Neural cell (in vitro differentiated cells): ENCODE measurements around the gene TMEM43. TPM values are rescaled to one million over a fixed set of nuclear protein-coding genes. Genes with fewer than 3 reads are reported as not detected.
A peak's percentile ranks its signal among the peaks of the same experiment; 100 is the strongest.

Source experiments
- H2AFZ ChIP-seq: fragments of 200-600, 300-800 bp; sonication (generic), shearing (Covaris generic); 2 replicates; pipeline ENCODE4 v1.6.0; 2014; ENCODE audit warnings: low read depth, mild to moderate bottlenecking, antibody characterized with exemption, low read length, moderate library complexity
- H3F3A ChIP-seq: fragments of 200-600 bp; shearing (Covaris generic); 2 replicates; pipeline ENCODE4 v1.6.1; 2016; ENCODE audit warnings: mild to moderate bottlenecking, moderate library complexity, mixed read lengths, antibody characterized with exemption, low read length; ENCODE audit not compliant: insufficient read depth, poor library complexity, severe bottlenecking
- H3K27ac ChIP-seq: fragments of 200-600, 300-800 bp; sonication (generic), shearing (Covaris generic); 2 replicates; pipeline ENCODE4 v1.5.1; 2014; ENCODE audit warnings: mild to moderate bottlenecking, low read length, moderate library complexity
- H3K27me3 ChIP-seq: fragments of 300-800, 200-600 bp; sonication (generic), shearing (Covaris generic); 2 replicates; pipeline ENCODE4 v1.6.0; 2014; ENCODE audit warnings: mild to moderate bottlenecking, low read depth, low read length, moderate library complexity; ENCODE audit not compliant: insufficient read depth
- H3K36me3 ChIP-seq: fragments of 300-800, 200-600 bp; sonication (generic), shearing (Covaris generic); 2 replicates; pipeline ENCODE4 v1.5.1; 2014; ENCODE audit warnings: mild to moderate bottlenecking, antibody characterized with exemption, low read length, moderate library complexity; ENCODE audit not compliant: insufficient read depth
- H3K4me2 ChIP-seq: fragments of 300-800, 200-600 bp; sonication (generic), shearing (Covaris generic); 2 replicates; pipeline ENCODE4 v1.6.0; 2014; ENCODE audit warnings: mild to moderate bottlenecking, low read length
- H3K4me3 ChIP-seq: fragments of 300-800, 200-600 bp; sonication (generic), shearing (Covaris generic); 2 replicates; pipeline ENCODE4 v1.5.1; 2014; ENCODE audit warnings: mild to moderate bottlenecking, low read length, moderate library complexity
- H3K79me2 ChIP-seq: fragments of 200-600 bp; shearing (Covaris generic); replicated peaks from 2 replicates; pipeline ENCODE4 v1.6.0; 2014; ENCODE audit warnings: mild to moderate bottlenecking, low read length, moderate library complexity; ENCODE audit not compliant: insufficient read depth
- H3K9ac ChIP-seq: fragments of 300-800, 200-600 bp; sonication (generic), shearing (Covaris generic); 2 replicates; pipeline ENCODE4 v1.6.1; 2016; ENCODE audit warnings: mild to moderate bottlenecking, low read length, mixed read lengths
- H3K9me2 ChIP-seq: fragments of 200-600 bp; shearing (Covaris generic); 2 replicates; pipeline ENCODE4 v1.6.1; 2016; ENCODE audit warnings: mild to moderate bottlenecking, low read length, mixed read lengths; ENCODE audit not compliant: insufficient read depth
- H3K9me3 ChIP-seq: fragments of 200-600, 300-800 bp; sonication (generic), shearing (Covaris generic); 2 replicates; pipeline ENCODE4 v1.6.1; 2016; ENCODE audit warnings: mild to moderate bottlenecking, mixed run types, low read length, moderate library complexity, mixed read lengths
- H4K20me1 ChIP-seq: fragments of 200-600 bp; shearing (Covaris generic); 2 replicates; pipeline ENCODE4 v1.6.1; 2016; ENCODE audit warnings: mild to moderate bottlenecking, mixed run types; ENCODE audit not compliant: insufficient read depth
- CTCF ChIP-seq: fragments of 450-650 bp; IDR thresholded peaks from 2 replicates; pipeline ENCODE4 v1.5.1; 2014; ENCODE audit warnings: antibody characterized with exemption, mild to moderate bottlenecking, moderate library complexity; ENCODE audit not compliant: poor library complexity, severe bottlenecking
- EP300 ChIP-seq: fragments of 450-650 bp; conservative IDR thresholded peaks from 2 replicates; pipeline ENCODE4 v1.6.1; 2014; ENCODE audit warnings: antibody characterized with exemption, mild to moderate bottlenecking, moderate library complexity; ENCODE audit not compliant: poor library complexity, severe bottlenecking
- EZH2 ChIP-seq: fragments of 200-600, 300-800 bp; shearing (Covaris generic), sonication (generic); IDR thresholded peaks from 2 replicates; pipeline ENCODE4 v1.6.1; 2014; ENCODE audit warnings: antibody characterized with exemption, low read length, borderline replicate concordance, mild to moderate bottlenecking; ENCODE audit not compliant: insufficient read depth, poor library complexity, severe bottlenecking
- MXI1 ChIP-seq: fragments of 450-650 bp; conservative IDR thresholded peaks from 2 replicates; pipeline ENCODE4 v1.6.1; 2014; ENCODE audit warnings: antibody characterized with exemption, mild to moderate bottlenecking; ENCODE audit not compliant: poor library complexity, severe bottlenecking
- POLR2AphosphoS5 ChIP-seq: IDR thresholded peaks from 2 replicates; pipeline ENCODE4 v1.6.1; 2012
- RAD21 ChIP-seq: fragments of 450-650 bp; conservative IDR thresholded peaks from 2 replicates; pipeline ENCODE4 v1.6.1; 2014; ENCODE audit warnings: antibody characterized with exemption, mild to moderate bottlenecking, moderate library complexity
- REST ChIP-seq: IDR thresholded peaks from 2 replicates; pipeline ENCODE4 v1.6.1; 2012; ENCODE audit warnings: borderline replicate concordance
- SMC3 ChIP-seq: fragments of 450-650 bp; conservative IDR thresholded peaks from 2 replicates; pipeline ENCODE4 v1.6.1; 2014; ENCODE audit warnings: antibody characterized with exemption, mild to moderate bottlenecking, moderate library complexity; ENCODE audit not compliant: poor library complexity
- TAF1 ChIP-seq: IDR thresholded peaks from 2 replicates; pipeline ENCODE4 v1.6.1; 2012; ENCODE audit warnings: low read depth
- polyA plus RNA-seq: library from polyadenylated mRNA; depleted of rRNA; stranded (reverse); fragments of >200 nt; gene quantifications from 2 replicates; pipeline ENCODE4 v1.2.3, GENCODE V29; 2014

Gene TMEM43
- polyA plus RNA-seq, 1 donor from 2014 or later = 61.3 TPM

GRCh38 chr3:14145236-14145635 lies 20.4 kb downstream of the TMEM43 start:
- TF ChIP-seq POLR2AphosphoS5 = no peak
- TF ChIP-seq CTCF = no peak
- TF ChIP-seq MXI1 = no peak
- no peak for TF ChIP-seq TAF1
- no peak for TF ChIP-seq REST
- TF ChIP-seq SMC3 = no peak
- TF ChIP-seq EZH2 = no peak
- no peak for TF ChIP-seq RAD21
- no peak for TF ChIP-seq EP300
- Histone ChIP-seq H3K4me2 (no peak overlapping the region), H3F3A (no peaks in the 10 kb centered on the region), H3K9me3 (no peaks in the 10 kb centered on the region), H3K9ac (peak overlapping the region; percentile 19), H3K27ac (no peak overlapping the region), H3K4me3 (no peak overlapping the region), H3K27me3 (no peaks in the 10 kb centered on the region), H3K36me3 (peaks cover 25% of the 10 kb centered on the region), H3K79me2 (no peaks in the 10 kb centered on the region), H2AFZ (no peak overlapping the region), H3K9me2 (no peaks in the 10 kb centered on the region), H4K20me1 (no peaks in the 10 kb centered on the region)

- no peaks in the 10 kb centered on the region for H3K27me3 ChIP-seq
- H3K36me3 ChIP-seq = peaks cover 25% of the 10 kb centered on the region
- no peak overlapping the region for H3K9ac ChIP-seq
- H3K4me3 ChIP-seq = no peak overlapping the region
- TF ChIP-seq RAD21 (no peak), CTCF (no peak), POLR2AphosphoS5 (no peak)
- H3F3A ChIP-seq = no peaks in the 10 kb centered on the region
- no peaks in the 10 kb centered on the region for H3K79me2 ChIP-seq
- H3K9me2 ChIP-seq = no peaks in the 10 kb centered on the region
- no peaks in the 10 kb centered on the region for H4K20me1 ChIP-seq
- no peaks in the 10 kb centered on the region for H3K9me3 ChIP-seq
- H3K27ac ChIP-seq = no peak overlapping the region
- no peak overlapping the region for H3K4me2 ChIP-seq
- no peak overlapping the region for H2AFZ ChIP-seq
Observed at GRCh38 chr3:14145670-14146380, 21.0 kb downstream of the TMEM43 start.
